AG04450 (cell line): ENCODE results near the gene SLC49A3. TPM values are rescaled to one million over a fixed set of nuclear protein-coding genes. Genes with fewer than 3 reads are reported as not detected.
"Not testable (repeated sequence)": the region's sequence is repeated elsewhere in the genome, so short reads cannot be mapped to it uniquely, and the experiment has no call there.

Experiments
- CTCF ChIA-PET: fragments of 300-600, 350-600 bp; formaldehyde crosslinking; extraction: SDS; loops from one replicate; lab custom pipeline; 2022; ENCODE audit warnings: antibody characterized with exemption, inconsistent platforms; lab: Charles Lee
- POLR2A ChIA-PET: fragments of 350-600 bp; formaldehyde crosslinking; extraction: SDS; loops from one replicate; lab custom pipeline; 2021; ENCODE audit warnings: antibody characterized with exemption, inconsistent platforms; lab: Yijun Ruan, JAX
- DNase-seq: peaks from one replicate; pipeline ENCODE4 v3.0.0-alpha.2; 2011; ENCODE audit warnings: low read depth, low spot score
- H3K27ac ChIP-seq: one replicate; pipeline ENCODE4 v1.5.1; 2012; ENCODE audit warnings: low read depth, low read length, control low read depth
- H3K27me3 ChIP-seq: one replicate; pipeline ENCODE4 v1.6.0; 2012; ENCODE audit warnings: low read length; ENCODE audit not compliant: control insufficient read depth, insufficient read depth
- H3K4me3 ChIP-seq: 2 replicates; pipeline ENCODE4 v1.5.1; 2011; ENCODE audit warnings: mild to moderate bottlenecking, low read depth, low read length, control low read depth
- H3K9me3 ChIP-seq: 2 replicates; pipeline ENCODE4 v1.5.1; 2012; ENCODE audit warnings: low read length; ENCODE audit not compliant: control insufficient read depth, insufficient read depth
- CTCF ChIP-seq: IDR thresholded peaks from 2 replicates; pipeline ENCODE4 v1.5.1; 2011; ENCODE audit warnings: low read depth, low read length, control low read depth, inconsistent platforms
- polyA plus RNA-seq: library from polyadenylated mRNA; depleted of rRNA; stranded (reverse); fragments of >200 nt; gene quantifications from 2 replicates; pipeline ENCODE4 v1.2.3, GENCODE V29; 2011

The SLC49A3 gene
- polyA plus RNA-seq, 1 experiment, result not detected

- TF ChIP-seq CTCF, result no peak
- no peak for DNase-seq
- H3K4me3 ChIP-seq, result no peak overlapping the region
- no peaks in the 10 kb centered on the region for H3K27me3 ChIP-seq
- peaks cover 7% of the 10 kb centered on the region; the same call in 1 of the 2 replicates for H3K9me3 ChIP-seq
- H3K27ac ChIP-seq, result no peak overlapping the region
- ChIA-PET POLR2A (no interaction called here), CTCF (no interaction called here)
Observed at GRCh38 chr4:710116-710515, 21.2 kb upstream of the SLC49A3 start.

DNA sequence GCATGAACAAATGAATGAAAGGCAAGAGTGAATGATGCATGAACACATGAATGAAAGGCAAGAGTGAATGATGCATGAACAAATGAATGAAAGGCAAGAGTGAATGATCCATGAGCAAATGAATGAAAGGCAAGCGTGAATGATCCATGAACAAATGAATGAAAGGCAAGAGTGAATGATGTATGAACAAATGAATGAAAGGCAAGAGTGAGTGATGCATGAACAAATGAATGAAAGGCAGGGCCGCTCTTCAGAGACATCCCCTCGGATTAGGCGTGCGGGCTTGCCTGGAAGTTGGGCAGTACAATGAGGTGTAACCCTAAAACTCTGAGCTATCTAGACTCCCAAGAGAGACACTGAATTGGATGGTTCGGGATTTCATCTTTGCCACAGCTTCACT lies 20.4 kb upstream of the SLC49A3 start:
- POLR2A ChIA-PET, result no interaction called here
- H3K27ac ChIP-seq, result no peak overlapping the region
- no peak for TF ChIP-seq CTCF
- no peak for DNase-seq
- no peak overlapping the region for H3K4me3 ChIP-seq
- H3K9me3 ChIP-seq, result peaks cover 4% of the 10 kb centered on the region; the same call in 1 of the 2 replicates
- H3K27me3 ChIP-seq, result no peaks in the 10 kb centered on the region
- CTCF ChIA-PET, result no interaction called here

DNA sequence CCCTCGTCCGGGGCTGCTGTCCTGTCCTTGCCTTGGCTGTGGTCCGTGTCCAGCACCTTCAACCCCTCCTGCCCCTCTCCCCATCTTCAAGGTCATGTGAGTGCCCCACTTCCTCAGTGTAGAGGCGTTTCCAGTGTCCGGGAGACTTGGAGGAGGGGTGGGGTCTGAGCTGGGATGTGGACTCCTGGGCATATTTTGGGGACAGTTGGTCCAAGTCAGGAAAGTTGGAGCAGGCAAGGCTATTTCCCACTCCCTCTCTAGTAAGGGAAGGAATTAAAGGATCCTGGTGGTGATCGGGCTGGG lies 19.6 kb upstream of the SLC49A3 start:
- no peak for DNase-seq
- POLR2A ChIA-PET, result no interaction called here
- H3K27me3 ChIP-seq, result no peaks in the 10 kb centered on the region
- no peak overlapping the region for H3K27ac ChIP-seq
- CTCF ChIA-PET, result no interaction called here
- H3K4me3 ChIP-seq, result peak overlapping the region; percentile 15
- no peaks in the 10 kb centered on the region; the same call in 1 of the 2 replicates for H3K9me3 ChIP-seq
- no peak for TF ChIP-seq CTCF

DNA sequence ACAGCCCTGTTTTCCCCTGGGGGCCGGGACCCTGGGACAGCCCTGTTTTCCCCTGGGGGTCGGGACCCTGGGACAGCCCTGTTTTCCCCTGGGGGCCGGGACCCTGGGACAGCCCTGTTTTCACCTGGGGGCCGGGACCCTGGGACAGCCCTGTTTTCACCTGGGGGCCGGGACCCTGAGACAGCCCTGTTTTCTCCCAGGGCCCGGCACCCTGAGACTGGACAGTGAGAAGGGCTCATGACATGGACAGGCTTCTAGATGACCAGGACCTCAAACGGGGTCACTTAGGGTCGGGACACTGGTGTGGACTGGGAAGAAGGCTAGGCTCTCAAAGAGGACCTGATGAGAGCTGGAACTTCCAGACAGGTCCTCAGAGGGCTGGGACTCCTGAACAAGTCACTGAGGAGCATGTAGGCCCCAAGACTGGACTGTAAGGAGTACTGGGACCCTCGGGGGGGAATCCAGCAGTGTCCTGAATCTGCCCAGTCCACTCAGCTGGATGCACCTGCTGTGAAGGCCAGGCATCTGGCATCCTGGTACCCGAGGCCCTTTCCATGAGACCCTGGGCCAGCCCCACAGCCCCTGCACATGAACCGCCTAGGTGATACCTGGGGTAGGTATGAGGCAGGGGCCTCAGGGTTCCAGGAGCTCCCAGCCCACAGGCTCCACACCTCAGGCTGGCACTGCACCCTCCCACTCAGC lies 19.1 kb upstream of the SLC49A3 start:
- no peak for TF ChIP-seq CTCF
- DNase-seq, result no peak
- CTCF ChIA-PET, result interaction anchor here (1.4 kb wide), 1 partner anchor 34 kb away, joined by 7 read pairs; no protein-coding TSS in a partner anchor
- Histone ChIP-seq H3K27ac (no peak overlapping the region), H3K27me3 (no peaks in the 10 kb centered on the region), H3K9me3 (no peaks in the 10 kb centered on the region; the same call in 1 of the 2 replicates), H3K4me3 (peak overlapping the region; percentile 15)
- POLR2A ChIA-PET, result no interaction called here

- no peak overlapping the region for H3K27ac ChIP-seq
- no peak for DNase-seq
- peaks cover 2% of the 10 kb centered on the region for H3K27me3 ChIP-seq
- CTCF ChIA-PET, result interaction anchor here (1.4 kb wide), 1 partner anchor 35 kb away, joined by 7 read pairs; no protein-coding TSS in a partner anchor
- TF ChIP-seq CTCF, result no peak
- no peaks in the 10 kb centered on the region; the same call in 1 of the 2 replicates for H3K9me3 ChIP-seq
- H3K4me3 ChIP-seq, result peak overlapping the region; percentile 78
- POLR2A ChIA-PET, result no interaction called here
Observed at GRCh38 chr4:706834-707598, 18.1 kb upstream of the SLC49A3 start.

DNA sequence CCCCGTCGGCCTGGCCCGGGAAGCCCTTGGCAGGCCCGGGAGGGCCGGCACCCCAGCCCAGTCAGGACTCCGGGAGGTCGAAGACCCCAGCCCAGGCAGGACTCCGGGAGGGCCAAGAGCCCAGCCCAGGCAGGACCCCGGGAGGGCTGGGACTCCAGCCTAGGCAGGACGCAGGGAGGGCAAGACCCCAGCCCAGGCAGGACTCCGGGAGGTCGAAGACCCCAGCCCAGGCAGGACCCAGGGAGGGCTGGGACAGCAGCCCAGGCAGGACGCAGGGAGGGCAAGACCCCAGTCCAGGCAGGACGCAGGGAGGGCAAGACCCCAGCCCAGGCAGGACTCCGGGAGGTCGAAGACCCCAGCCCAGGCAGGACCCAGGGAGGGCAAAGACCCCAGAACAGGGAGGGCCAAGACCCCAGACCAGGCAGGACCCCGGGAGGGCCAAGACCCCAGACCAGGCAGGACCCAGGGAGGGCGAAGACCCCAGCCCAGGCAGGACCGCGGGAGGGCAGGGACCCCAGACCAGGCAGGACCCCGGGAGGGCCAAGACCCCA lies 17.2 kb upstream of the SLC49A3 start:
- H3K27me3 ChIP-seq, H3K27ac ChIP-seq, H3K9me3 ChIP-seq, CTCF ChIA-PET, POLR2A ChIA-PET, DNase-seq: not testable (repeated sequence)
- peak overlapping the region; percentile 78 for H3K4me3 ChIP-seq
